Liver (tissue), 3 donors: ENCODE data around the gene CDH20.

Experiments used
- FOXA1 ChIP-seq: IDR thresholded peaks from 2 replicates; pipeline ENCODE4 v1.6.1; 2016; ENCODE audit warnings: antibody characterized with exemption
- RXRA ChIP-seq, 2 donors: IDR thresholded peaks; 2 replicates each; pipeline ENCODE4 v1.6.1; 2017 to 2018; ENCODE audit warnings: antibody characterized with exemption in 2 of 2, mild to moderate bottlenecking in 1 of 2
- TAF1 ChIP-seq: conservative IDR thresholded peaks from 2 replicates; pipeline ENCODE4 v1.6.1; 2016; ENCODE audit warnings: antibody characterized with exemption, mild to moderate bottlenecking
- YY1 ChIP-seq: IDR thresholded peaks from 2 replicates; pipeline ENCODE4 v1.6.1; 2016; ENCODE audit warnings: antibody characterized with exemption, mild to moderate bottlenecking
- TF ChIP-seq, protein P1 (sequence below): IDR thresholded peaks from 2 replicates; pipeline ENCODE4 v1.6.1; 2016; ENCODE audit warnings: antibody characterized with exemption, mild to moderate bottlenecking
- TF ChIP-seq, protein P2 (sequence below): fragments of 150-350 bp; IDR thresholded peaks from 2 replicates; pipeline ENCODE4 v1.5.1; 2017; ENCODE audit warnings: improper control_type of control experiment, low read depth, low read length; ENCODE audit not compliant: missing input control
- TF ChIP-seq, protein P3 (sequence below): IDR thresholded peaks from 2 replicates; pipeline ENCODE4 v1.6.1; 2016; ENCODE audit warnings: antibody characterized with exemption
- donor health status: healthy.
- donor health status: healthy.

DNA sequence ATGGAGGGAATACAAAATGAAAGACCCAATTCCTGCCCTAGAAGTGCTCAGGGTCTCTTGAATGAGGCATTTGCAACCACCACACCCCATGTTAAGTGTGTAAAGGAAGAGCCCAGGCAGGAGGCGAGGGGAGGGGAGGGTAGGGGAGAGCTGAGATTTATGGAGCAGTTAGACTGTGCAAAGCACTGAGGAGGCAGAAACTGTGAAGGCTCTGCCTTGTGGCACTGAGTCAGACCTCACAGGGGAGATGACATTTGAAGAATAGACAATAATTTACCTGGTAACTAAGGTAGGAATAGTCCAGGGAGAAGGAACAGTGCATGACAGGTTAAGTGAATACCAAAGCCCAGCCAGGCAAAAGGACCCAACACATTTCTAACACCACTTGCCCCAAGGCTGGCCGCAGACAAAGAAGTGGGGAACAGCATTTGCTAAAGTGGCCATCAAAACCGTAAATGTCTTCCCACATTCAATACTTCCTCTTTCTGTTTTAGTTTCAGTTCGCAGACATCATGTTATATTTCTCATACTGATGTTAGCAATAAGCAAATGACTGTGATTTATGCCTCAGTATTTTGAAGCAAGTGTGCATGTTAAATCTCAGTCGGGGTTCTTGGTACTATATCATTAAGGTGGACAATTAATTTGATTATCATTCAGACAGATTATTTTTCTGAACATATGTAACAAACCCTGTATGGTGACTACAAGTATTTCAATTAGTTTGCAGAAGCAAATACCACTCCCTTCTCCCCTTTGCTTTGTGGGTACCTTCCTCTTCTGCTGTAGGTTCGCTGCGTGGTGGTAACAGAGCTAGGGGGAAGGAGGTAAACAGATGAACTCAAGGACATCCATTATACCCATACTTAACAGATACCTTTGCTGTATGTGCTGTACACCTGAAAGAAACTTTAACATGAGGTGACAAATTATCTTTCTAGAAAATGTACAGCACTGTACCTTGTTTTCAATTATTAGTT is 27.5 kb downstream of the CDH20 start:
- TF ChIP-seq, protein P1, sequence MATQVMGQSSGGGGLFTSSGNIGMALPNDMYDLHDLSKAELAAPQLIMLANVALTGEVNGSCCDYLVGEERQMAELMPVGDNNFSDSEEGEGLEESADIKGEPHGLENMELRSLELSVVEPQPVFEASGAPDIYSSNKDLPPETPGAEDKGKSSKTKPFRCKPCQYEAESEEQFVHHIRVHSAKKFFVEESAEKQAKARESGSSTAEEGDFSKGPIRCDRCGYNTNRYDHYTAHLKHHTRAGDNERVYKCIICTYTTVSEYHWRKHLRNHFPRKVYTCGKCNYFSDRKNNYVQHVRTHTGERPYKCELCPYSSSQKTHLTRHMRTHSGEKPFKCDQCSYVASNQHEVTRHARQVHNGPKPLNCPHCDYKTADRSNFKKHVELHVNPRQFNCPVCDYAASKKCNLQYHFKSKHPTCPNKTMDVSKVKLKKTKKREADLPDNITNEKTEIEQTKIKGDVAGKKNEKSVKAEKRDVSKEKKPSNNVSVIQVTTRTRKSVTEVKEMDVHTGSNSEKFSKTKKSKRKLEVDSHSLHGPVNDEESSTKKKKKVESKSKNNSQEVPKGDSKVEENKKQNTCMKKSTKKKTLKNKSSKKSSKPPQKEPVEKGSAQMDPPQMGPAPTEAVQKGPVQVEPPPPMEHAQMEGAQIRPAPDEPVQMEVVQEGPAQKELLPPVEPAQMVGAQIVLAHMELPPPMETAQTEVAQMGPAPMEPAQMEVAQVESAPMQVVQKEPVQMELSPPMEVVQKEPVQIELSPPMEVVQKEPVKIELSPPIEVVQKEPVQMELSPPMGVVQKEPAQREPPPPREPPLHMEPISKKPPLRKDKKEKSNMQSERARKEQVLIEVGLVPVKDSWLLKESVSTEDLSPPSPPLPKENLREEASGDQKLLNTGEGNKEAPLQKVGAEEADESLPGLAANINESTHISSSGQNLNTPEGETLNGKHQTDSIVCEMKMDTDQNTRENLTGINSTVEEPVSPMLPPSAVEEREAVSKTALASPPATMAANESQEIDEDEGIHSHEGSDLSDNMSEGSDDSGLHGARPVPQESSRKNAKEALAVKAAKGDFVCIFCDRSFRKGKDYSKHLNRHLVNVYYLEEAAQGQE: no peak
- TF ChIP-seq, protein P2, sequence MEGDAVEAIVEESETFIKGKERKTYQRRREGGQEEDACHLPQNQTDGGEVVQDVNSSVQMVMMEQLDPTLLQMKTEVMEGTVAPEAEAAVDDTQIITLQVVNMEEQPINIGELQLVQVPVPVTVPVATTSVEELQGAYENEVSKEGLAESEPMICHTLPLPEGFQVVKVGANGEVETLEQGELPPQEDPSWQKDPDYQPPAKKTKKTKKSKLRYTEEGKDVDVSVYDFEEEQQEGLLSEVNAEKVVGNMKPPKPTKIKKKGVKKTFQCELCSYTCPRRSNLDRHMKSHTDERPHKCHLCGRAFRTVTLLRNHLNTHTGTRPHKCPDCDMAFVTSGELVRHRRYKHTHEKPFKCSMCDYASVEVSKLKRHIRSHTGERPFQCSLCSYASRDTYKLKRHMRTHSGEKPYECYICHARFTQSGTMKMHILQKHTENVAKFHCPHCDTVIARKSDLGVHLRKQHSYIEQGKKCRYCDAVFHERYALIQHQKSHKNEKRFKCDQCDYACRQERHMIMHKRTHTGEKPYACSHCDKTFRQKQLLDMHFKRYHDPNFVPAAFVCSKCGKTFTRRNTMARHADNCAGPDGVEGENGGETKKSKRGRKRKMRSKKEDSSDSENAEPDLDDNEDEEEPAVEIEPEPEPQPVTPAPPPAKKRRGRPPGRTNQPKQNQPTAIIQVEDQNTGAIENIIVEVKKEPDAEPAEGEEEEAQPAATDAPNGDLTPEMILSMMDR: no peak
- TF ChIP-seq RXRA (IDR thresholded peaks at IDR 0.05) (no peak), FOXA1 (no peak), YY1 (no peak), TAF1 (no peak)
- TF ChIP-seq, protein P3, sequence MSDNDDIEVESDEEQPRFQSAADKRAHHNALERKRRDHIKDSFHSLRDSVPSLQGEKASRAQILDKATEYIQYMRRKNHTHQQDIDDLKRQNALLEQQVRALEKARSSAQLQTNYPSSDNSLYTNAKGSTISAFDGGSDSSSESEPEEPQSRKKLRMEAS: no peak
